ENCODE results near the gene RAB28. TPM values are rescaled to one million over a fixed set of nuclear protein-coding genes. Genes with fewer than 3 reads are reported as not detected.

The RAB28 gene
- total and polyA plus RNA-seq, 2 experiments from 2014 or later: 15.3 to 23.9 TPM

DNA sequence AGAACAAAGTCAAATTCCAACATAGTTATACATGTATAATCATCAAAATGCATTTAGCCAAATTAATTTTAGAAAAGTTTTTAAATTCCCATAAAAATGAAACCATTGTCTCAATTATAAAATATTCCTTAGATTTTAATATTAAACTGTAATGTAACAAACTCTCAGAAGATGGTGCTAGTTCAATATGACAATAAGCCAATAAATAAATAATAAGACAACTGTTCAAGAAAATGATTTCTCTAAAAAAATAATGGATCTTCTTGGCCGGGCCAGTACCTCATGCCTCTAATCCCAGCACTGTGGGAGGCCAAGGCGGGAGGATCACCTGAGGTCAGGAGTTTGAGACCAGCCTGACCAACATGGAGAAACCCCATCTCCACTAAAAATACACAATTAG lies 80.3 kb downstream of the RAB28 start (continued):
- TF ChIP-seq, protein P1, sequence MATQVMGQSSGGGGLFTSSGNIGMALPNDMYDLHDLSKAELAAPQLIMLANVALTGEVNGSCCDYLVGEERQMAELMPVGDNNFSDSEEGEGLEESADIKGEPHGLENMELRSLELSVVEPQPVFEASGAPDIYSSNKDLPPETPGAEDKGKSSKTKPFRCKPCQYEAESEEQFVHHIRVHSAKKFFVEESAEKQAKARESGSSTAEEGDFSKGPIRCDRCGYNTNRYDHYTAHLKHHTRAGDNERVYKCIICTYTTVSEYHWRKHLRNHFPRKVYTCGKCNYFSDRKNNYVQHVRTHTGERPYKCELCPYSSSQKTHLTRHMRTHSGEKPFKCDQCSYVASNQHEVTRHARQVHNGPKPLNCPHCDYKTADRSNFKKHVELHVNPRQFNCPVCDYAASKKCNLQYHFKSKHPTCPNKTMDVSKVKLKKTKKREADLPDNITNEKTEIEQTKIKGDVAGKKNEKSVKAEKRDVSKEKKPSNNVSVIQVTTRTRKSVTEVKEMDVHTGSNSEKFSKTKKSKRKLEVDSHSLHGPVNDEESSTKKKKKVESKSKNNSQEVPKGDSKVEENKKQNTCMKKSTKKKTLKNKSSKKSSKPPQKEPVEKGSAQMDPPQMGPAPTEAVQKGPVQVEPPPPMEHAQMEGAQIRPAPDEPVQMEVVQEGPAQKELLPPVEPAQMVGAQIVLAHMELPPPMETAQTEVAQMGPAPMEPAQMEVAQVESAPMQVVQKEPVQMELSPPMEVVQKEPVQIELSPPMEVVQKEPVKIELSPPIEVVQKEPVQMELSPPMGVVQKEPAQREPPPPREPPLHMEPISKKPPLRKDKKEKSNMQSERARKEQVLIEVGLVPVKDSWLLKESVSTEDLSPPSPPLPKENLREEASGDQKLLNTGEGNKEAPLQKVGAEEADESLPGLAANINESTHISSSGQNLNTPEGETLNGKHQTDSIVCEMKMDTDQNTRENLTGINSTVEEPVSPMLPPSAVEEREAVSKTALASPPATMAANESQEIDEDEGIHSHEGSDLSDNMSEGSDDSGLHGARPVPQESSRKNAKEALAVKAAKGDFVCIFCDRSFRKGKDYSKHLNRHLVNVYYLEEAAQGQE (IDR thresholded peaks at IDR 0.05; ENCODE audit: unreplicated experiment): no peak
- TF ChIP-seq ZNF114 (CRISPR knock-in tag; IDR thresholded peaks at IDR 0.05): no peak
- TF ChIP-seq, protein P2, sequence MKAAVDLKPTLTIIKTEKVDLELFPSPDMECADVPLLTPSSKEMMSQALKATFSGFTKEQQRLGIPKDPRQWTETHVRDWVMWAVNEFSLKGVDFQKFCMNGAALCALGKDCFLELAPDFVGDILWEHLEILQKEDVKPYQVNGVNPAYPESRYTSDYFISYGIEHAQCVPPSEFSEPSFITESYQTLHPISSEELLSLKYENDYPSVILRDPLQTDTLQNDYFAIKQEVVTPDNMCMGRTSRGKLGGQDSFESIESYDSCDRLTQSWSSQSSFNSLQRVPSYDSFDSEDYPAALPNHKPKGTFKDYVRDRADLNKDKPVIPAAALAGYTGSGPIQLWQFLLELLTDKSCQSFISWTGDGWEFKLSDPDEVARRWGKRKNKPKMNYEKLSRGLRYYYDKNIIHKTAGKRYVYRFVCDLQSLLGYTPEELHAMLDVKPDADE (IDR thresholded peaks at IDR 0.05): no peak
- TF ChIP-seq, protein P3, sequence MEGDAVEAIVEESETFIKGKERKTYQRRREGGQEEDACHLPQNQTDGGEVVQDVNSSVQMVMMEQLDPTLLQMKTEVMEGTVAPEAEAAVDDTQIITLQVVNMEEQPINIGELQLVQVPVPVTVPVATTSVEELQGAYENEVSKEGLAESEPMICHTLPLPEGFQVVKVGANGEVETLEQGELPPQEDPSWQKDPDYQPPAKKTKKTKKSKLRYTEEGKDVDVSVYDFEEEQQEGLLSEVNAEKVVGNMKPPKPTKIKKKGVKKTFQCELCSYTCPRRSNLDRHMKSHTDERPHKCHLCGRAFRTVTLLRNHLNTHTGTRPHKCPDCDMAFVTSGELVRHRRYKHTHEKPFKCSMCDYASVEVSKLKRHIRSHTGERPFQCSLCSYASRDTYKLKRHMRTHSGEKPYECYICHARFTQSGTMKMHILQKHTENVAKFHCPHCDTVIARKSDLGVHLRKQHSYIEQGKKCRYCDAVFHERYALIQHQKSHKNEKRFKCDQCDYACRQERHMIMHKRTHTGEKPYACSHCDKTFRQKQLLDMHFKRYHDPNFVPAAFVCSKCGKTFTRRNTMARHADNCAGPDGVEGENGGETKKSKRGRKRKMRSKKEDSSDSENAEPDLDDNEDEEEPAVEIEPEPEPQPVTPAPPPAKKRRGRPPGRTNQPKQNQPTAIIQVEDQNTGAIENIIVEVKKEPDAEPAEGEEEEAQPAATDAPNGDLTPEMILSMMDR (conservative IDR thresholded peaks at IDR 0.05; ENCODE audit: low read depth in 2 of 2): no peak

DNA sequence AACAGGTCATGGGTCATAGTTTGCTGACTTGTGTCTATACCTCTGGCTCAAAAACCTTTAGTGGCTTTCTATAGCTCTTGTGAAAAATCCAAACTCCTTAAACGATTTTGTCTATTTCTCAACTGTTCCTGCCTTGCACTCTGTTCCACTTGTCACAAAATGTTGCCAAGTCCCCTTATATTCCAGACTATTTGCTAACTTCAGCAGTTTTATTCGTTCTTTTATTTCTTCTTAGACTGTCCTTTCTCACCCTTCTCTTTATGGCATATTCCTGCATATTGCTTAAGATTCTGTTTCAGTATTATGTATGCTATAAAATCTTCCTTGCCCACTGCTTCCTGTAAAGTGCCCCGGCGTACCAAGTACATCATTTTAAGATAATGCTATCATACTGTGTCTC lies 80.8 kb downstream of the RAB28 start:
- Mint-ChIP-seq H3K36me3 (ENCODE audit: low read depth) (peaks cover 20% of the 10 kb centered on the region), H3K27me3 (ENCODE audit: insufficient read depth, low read depth, poor library complexity) (no peaks in the 10 kb centered on the region), H3K4me3 (no peak overlapping the region), H3K9me3 (peaks cover 7% of the 10 kb centered on the region; the same call in 2 of the 3 replicates), H3K4me1 (no peaks in the 10 kb centered on the region), H3K27ac (no peak overlapping the region)
- Histone ChIP-seq H3K36me3 (ENCODE audit: insufficient read depth) (no peaks in the 10 kb centered on the region), H4K20me1 (replicated peaks; ENCODE audit: insufficient read depth) (no peaks in the 10 kb centered on the region), H3K4me3 (no peak overlapping the region), H2AFZ (no peak overlapping the region), H3K4me1 (ENCODE audit: insufficient read depth) (no peaks in the 10 kb centered on the region), H3K27ac (ENCODE audit: low read depth) (no peak overlapping the region), H3K9me2 (ENCODE audit: insufficient read depth) (no peaks in the 10 kb centered on the region), H3K27me3 (ENCODE audit: insufficient read depth) (no peaks in the 10 kb centered on the region), H3K4me2 (no peak overlapping the region), H3K79me2 (replicated peaks; ENCODE audit: insufficient read depth) (no peaks in the 10 kb centered on the region), H3F3A (replicated peaks; ENCODE audit: low read depth) (no peaks in the 10 kb centered on the region)
- TF ChIP-seq NANOG (IDR thresholded peaks at IDR 0.05; ENCODE audit: borderline replicate concordance): no peak
- TF ChIP-seq JUNB (IDR thresholded peaks at IDR 0.05; ENCODE audit: unreplicated experiment): no peak
- no peak for TF ChIP-seq EZH2 (IDR thresholded peaks at IDR 0.05; ENCODE audit: low read depth, unreplicated experiment)
- TF ChIP-seq, protein P4, sequence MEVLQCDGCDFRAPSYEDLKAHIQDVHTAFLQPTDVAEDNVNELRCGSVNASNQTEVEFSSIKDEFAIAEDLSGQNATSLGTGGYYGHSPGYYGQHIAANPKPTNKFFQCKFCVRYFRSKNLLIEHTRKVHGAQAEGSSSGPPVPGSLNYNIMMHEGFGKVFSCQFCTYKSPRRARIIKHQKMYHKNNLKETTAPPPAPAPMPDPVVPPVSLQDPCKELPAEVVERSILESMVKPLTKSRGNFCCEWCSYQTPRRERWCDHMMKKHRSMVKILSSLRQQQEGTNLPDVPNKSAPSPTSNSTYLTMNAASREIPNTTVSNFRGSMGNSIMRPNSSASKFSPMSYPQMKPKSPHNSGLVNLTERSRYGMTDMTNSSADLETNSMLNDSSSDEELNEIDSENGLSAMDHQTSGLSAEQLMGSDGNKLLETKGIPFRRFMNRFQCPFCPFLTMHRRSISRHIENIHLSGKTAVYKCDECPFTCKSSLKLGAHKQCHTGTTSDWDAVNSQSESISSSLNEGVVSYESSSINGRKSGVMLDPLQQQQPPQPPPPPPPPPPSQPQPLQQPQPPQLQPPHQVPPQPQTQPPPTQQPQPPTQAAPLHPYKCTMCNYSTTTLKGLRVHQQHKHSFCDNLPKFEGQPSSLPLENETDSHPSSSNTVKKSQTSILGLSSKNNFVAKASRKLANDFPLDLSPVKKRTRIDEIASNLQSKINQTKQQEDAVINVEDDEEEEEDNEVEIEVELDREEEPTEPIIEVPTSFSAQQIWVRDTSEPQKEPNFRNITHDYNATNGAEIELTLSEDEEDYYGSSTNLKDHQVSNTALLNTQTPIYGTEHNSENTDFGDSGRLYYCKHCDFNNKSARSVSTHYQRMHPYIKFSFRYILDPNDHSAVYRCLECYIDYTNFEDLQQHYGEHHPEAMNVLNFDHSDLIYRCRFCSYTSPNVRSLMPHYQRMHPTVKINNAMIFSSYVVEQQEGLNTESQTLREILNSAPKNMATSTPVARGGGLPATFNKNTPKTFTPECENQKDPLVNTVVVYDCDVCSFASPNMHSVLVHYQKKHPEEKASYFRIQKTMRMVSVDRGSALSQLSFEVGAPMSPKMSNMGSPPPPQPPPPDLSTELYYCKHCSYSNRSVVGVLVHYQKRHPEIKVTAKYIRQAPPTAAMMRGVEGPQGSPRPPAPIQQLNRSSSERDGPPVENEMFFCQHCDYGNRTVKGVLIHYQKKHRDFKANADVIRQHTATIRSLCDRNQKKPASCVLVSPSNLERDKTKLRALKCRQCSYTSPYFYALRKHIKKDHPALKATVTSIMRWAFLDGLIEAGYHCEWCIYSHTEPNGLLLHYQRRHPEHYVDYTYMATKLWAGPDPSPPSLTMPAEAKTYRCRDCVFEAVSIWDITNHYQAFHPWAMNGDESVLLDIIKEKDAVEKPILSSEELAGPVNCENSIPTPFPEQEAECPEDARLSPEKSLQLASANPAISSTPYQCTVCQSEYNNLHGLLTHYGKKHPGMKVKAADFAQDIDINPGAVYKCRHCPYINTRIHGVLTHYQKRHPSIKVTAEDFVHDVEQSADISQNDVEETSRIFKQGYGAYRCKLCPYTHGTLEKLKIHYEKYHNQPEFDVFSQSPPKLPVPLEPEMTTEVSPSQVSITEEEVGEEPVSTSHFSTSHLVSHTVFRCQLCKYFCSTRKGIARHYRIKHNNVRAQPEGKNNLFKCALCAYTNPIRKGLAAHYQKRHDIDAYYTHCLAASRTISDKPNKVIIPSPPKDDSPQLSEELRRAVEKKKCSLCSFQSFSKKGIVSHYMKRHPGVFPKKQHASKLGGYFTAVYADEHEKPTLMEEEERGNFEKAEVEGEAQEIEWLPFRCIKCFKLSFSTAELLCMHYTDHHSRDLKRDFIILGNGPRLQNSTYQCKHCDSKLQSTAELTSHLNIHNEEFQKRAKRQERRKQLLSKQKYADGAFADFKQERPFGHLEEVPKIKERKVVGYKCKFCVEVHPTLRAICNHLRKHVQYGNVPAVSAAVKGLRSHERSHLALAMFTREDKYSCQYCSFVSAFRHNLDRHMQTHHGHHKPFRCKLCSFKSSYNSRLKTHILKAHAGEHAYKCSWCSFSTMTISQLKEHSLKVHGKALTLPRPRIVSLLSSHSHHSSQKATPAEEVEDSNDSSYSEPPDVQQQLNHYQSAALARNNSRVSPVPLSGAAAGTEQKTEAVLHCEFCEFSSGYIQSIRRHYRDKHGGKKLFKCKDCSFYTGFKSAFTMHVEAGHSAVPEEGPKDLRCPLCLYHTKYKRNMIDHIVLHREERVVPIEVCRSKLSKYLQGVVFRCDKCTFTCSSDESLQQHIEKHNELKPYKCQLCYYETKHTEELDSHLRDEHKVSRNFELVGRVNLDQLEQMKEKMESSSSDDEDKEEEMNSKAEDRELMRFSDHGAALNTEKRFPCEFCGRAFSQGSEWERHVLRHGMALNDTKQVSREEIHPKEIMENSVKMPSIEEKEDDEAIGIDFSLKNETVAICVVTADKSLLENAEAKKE (CRISPR knock-in tag; IDR thresholded peaks at IDR 0.05): no peak
- no peak for TF ChIP-seq STAT1 (IDR thresholded peaks at IDR 0.05; ENCODE audit: unreplicated experiment)
- TF ChIP-seq, protein P3 (conservative IDR thresholded peaks at IDR 0.05; ENCODE audit: low read depth in 2 of 2): no peak
- ATAC-seq: no peak
- DNase-seq (ENCODE audit: low spot score): no peak
